Right atrium auricular region (tissue), 2 donors: ENCODE measurements around the gene ATXN7. TPM values are rescaled to one million over a fixed set of nuclear protein-coding genes. Genes with fewer than 3 reads are reported as not detected.

ENCODE experiments used
- DNase-seq: peaks from one replicate; pipeline ENCODE4 v3.0.0-alpha.2; 2019; ENCODE audit warnings: low spot score
- H3K27ac ChIP-seq, 2 donors: fragments of 200-600 bp; sonication (generic); 1 replicate in 1 of 2; 2 replicates in 1 of 2; pipeline ENCODE4 v1.5.1; 2016 to 2019
- H3K27me3 ChIP-seq, 2 donors: fragments of 200-600 bp; sonication (generic); one replicate each; pipeline versions ENCODE4 v1.5.1 to v1.6.0; 2017 to 2019
- H3K36me3 ChIP-seq: fragments of 200-600 bp; sonication (generic); one replicate; pipeline ENCODE4 v1.5.1; 2016
- H3K4me1 ChIP-seq, 2 donors: fragments of 200-600 bp; sonication (generic); one replicate each; pipeline versions ENCODE4 v1.5.1 to v1.6.0; 2017 to 2019
- H3K4me3 ChIP-seq, 2 donors: fragments of 200-600 bp; sonication (generic); 1 replicate in 1 of 2; 2 replicates in 1 of 2; pipeline ENCODE4 v1.5.1; 2017 to 2019; ENCODE audit warnings: mild to moderate bottlenecking in 1 of 2, moderate library complexity in 1 of 2
- H3K9me3 ChIP-seq, 2 donors: fragments of 200-600 bp; sonication (generic); one replicate each; pipeline ENCODE4 v1.5.1; 2019
- CTCF ChIP-seq, 2 donors: fragments of 200-600 bp; sonication (generic); IDR thresholded peaks; one replicate each; pipeline ENCODE4 v1.5.1; 2019; ENCODE audit warnings: antibody characterized with exemption in 2 of 2
- total RNA-seq, 2 donors: library from RNA; depleted of rRNA; stranded (reverse); fragments of >200 nt; gene quantifications; one replicate each; pipeline ENCODE4 v1.1.0, GENCODE V29; 2016

Gene ATXN7
- 10 to 100 TPM; 13.9 to 15.5 TPM for total RNA-seq

GRCh38 chr3:63863150-63864007, at the start of gene ATXN7, which contains the start of gene THOC7:
Gene ATXN7 (plus strand): TSS chr3:63863867. CDS start chr3:63912599, 48,732 bp downstream.
Gene THOC7 (minus strand): TSS chr3:63863805. CDS start chr3:63863790, 15 bp downstream.
- Histone ChIP-seq H3K4me3 (peak within 1 kb of the TSS; percentile 97 to 99), H3K4me1 (peaks cover 0 to 14% of the 10 kb centered on the region in 2 donors), H3K9me3 (no peaks in the 10 kb centered on the region), H3K27me3 (no peaks in the 10 kb centered on the region), H3K36me3 (no peaks in the 10 kb centered on the region), H3K27ac (peak within 1 kb of the TSS; percentile 91 to 92)
- TF ChIP-seq CTCF (IDR thresholded peaks at IDR 0.05): no peak
- peak; percentile 66 for DNase-seq

- DNase-seq: no peak
- no peak for TF ChIP-seq CTCF (IDR thresholded peaks at IDR 0.05)
- no peaks in the 10 kb centered on the region for H3K9me3 ChIP-seq
- H3K4me3 ChIP-seq: no peak overlapping the region
- H3K36me3 ChIP-seq: no peaks in the 10 kb centered on the region
- no peaks in the 10 kb centered on the region for H3K4me1 ChIP-seq
- H3K27ac ChIP-seq: no peak overlapping the region
- H3K27me3 ChIP-seq: no peaks in the 10 kb centered on the region
Observed at GRCh38 chr3:63814237-63814636, 49.4 kb upstream of the ATXN7 start.

GRCh38 chr3:63817225-63817624, 46.4 kb upstream of the ATXN7 start:
- H3K4me3 ChIP-seq: no peak overlapping the region
- no peaks in the 10 kb centered on the region for H3K27me3 ChIP-seq
- no peak for TF ChIP-seq CTCF (IDR thresholded peaks at IDR 0.05)
- H3K4me1 ChIP-seq: no peaks in the 10 kb centered on the region
- no peaks in the 10 kb centered on the region for H3K9me3 ChIP-seq
- no peak overlapping the region for H3K27ac ChIP-seq
- no peaks in the 10 kb centered on the region for H3K36me3 ChIP-seq
- no peak for DNase-seq

- Histone ChIP-seq H3K27me3 (no peaks in the 10 kb centered on the region), H3K4me1 (no peaks in the 10 kb centered on the region), H3K36me3 (no peaks in the 10 kb centered on the region), H3K9me3 (no peaks in the 10 kb centered on the region), H3K27ac (no peak overlapping the region), H3K4me3 (no peak overlapping the region)
- peak; percentile 76 to 91 for TF ChIP-seq CTCF (IDR thresholded peaks at IDR 0.05)
- DNase-seq: peak; percentile 74
Observed at GRCh38 chr3:63818282-63819150, 45.2 kb upstream of the ATXN7 start.

- TF ChIP-seq CTCF (IDR thresholded peaks at IDR 0.05): no peak
- H3K27ac ChIP-seq: no peak within 1 kb of the TSS
- H3K36me3 ChIP-seq: no peaks in the 10 kb centered on the region
- DNase-seq: no peak
- H3K4me1 ChIP-seq: no peaks in the 10 kb centered on the region
- no peaks in the 10 kb centered on the region for H3K9me3 ChIP-seq
- H3K27me3 ChIP-seq: no peaks in the 10 kb centered on the region
- H3K4me3 ChIP-seq: no peak within 1 kb of the TSS
Observed at GRCh38 chr3:63819151-63819398, 44.6 kb upstream of the ATXN7 start, which contains the start of gene C3orf49. Gene C3orf49 (plus strand): TSS chr3:63819299. CDS start chr3:63819472, 173 bp downstream.
